ENCODE measurements around the gene OR10G7.

GRCh38 chr11:124043420-124043819 is 2.3 kb upstream of the OR10G7 start:
- TF ChIP-seq CTCF (IDR thresholded peaks at IDR 0.05; ENCODE audit: insufficient read depth, low read length, poor library complexity, severe bottlenecking): no peak
- no peak for TF ChIP-seq EZH2phosphoT487 (conservative IDR thresholded peaks at IDR 0.05; ENCODE audit: low read length)

Measured in SU-DHL-6 (cell line).